ENCODE results near the gene SLC32A1.

GRCh38 chr20:38766071-38766470 is 41.8 kb downstream of the SLC32A1 start:
- no peak for TF ChIP-seq POLR2A (IDR thresholded peaks at IDR 0.05)
- TF ChIP-seq, protein P1, sequence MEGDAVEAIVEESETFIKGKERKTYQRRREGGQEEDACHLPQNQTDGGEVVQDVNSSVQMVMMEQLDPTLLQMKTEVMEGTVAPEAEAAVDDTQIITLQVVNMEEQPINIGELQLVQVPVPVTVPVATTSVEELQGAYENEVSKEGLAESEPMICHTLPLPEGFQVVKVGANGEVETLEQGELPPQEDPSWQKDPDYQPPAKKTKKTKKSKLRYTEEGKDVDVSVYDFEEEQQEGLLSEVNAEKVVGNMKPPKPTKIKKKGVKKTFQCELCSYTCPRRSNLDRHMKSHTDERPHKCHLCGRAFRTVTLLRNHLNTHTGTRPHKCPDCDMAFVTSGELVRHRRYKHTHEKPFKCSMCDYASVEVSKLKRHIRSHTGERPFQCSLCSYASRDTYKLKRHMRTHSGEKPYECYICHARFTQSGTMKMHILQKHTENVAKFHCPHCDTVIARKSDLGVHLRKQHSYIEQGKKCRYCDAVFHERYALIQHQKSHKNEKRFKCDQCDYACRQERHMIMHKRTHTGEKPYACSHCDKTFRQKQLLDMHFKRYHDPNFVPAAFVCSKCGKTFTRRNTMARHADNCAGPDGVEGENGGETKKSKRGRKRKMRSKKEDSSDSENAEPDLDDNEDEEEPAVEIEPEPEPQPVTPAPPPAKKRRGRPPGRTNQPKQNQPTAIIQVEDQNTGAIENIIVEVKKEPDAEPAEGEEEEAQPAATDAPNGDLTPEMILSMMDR (IDR thresholded peaks at IDR 0.05): no peak
